Astrocyte of the spinal cord (primary cell): ENCODE measurements around the gene GPR141.

Experiments
- DNase-seq: peaks from one replicate; pipeline ENCODE4 v3.0.0; 2011; ENCODE audit warnings: low read depth, low spot score
- H3K4me3 ChIP-seq: 2 replicates; pipeline ENCODE4 v1.5.1; 2011; ENCODE audit warnings: low read depth, mild to moderate bottlenecking, low read length, moderate library complexity
- CTCF ChIP-seq: IDR thresholded peaks from 2 replicates; pipeline ENCODE4 v1.5.1; 2012; ENCODE audit warnings: low read depth, mild to moderate bottlenecking, low read length, inconsistent platforms
- in situ Hi-C: cut with HindIII; loops from 2 replicates; pipeline ENCODE4 v1.10.0; 2017; ENCODE audit warnings: low sequenced_read_pairs

The GPR141 gene

DNA sequence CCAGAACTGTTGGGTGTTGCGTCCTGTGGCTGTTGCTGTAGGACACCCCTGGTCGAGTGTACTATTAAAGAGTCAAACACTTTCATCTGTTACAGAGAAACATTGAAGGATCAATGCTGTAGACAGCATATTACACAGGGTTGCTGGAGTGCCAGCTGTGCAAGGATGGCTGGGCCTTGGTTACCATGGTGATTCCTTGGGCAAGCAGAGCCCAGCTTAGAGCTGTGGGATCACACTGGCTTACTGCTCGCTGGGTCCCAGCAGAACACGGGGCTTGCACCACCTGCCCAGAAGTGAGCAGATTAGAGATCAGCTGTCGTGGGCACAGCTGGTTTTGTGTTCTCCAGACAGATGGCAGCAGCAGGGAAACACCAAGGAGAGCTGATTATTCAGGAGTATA lies 76.0 kb downstream of the GPR141 start:
- in situ Hi-C loops = no loop called here
- TF ChIP-seq CTCF = no peak
- DNase-seq = no peak
- no peak overlapping the region for H3K4me3 ChIP-seq

DNA sequence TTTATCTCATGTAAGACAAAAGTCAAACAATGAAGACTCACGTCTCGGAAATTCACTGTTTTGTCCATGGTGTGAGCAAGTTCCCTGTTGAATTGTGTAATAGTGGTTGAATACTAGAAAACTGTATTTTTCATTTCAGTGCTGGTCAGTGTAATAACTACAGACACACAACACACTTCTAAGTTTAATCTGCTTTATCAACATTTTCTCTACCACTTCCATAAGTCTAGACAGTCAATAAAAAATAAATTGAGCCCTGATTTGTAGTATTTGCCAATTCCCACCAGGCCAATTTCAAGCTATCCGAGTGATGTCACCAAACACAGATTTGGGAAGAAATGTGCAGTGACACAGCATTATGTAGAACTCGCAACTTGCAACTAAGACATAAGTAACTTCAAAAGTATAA lies 81.9 kb downstream of the GPR141 start:
- no peak for TF ChIP-seq CTCF
- in situ Hi-C loops = no loop called here
- no peak overlapping the region for H3K4me3 ChIP-seq
- no peak for DNase-seq

DNA sequence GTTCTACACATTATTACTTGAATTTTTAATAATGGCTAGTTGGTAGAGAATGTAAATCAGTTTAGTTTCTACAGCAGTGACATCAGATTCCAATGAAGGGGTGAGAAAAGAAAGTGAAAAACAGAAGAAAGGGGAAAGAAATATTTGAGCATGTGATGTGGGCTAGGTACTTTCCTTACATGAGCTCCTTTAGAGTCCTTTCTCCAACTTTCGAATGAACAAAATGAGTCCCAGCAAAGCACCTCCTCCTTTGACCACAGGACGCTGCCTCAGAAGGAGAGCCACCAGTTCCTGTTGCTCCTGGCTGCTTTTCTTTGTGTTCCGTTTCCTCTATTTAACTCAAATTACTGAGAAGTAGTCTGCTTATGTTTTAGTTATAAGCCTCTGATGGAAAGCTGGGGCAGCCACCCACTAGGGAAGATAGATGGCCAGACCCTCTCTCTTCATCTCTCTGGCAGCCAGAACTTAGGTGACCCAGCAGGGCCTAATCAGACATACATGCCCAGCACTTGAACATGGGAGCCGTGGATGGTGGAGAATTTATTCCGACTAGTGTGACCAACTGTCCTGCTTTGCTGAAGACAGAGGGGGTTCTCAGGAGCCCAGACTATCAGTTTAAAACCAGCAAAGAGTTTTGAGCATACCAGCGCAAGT lies 82.4 kb downstream of the GPR141 start:
- no peak for TF ChIP-seq CTCF
- H3K4me3 ChIP-seq = no peak overlapping the region
- no peak for DNase-seq
- in situ Hi-C loops = no loop called here

GRCh38 chr7:37768611-37769010 lies 85.0 kb downstream of the GPR141 start:
- H3K4me3 ChIP-seq = no peak overlapping the region
- DNase-seq = no peak
- TF ChIP-seq CTCF = no peak
- in situ Hi-C loops = no loop called here

DNA sequence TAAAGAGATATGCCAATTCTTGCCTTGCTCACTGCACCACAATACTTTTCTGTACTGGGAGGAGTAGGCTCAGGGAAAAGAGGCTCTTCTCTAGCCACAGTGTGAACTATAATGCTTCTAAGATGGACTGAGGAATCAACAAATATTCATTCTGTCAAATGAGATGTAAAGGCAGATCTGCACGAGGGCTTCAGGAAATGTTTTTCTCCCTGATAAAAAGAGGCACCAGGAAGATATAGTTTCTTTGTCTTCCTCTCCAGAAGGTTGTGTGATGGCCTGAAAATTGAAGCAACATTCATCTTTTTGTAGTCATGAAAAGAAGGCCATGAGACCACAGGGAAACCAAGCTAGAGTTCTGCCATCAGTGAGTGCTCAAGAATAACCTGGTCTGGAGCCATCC lies 85.7 kb downstream of the GPR141 start:
- TF ChIP-seq CTCF = no peak
- no peak overlapping the region for H3K4me3 ChIP-seq
- no peak for DNase-seq
- in situ Hi-C loops = no loop called here

DNA sequence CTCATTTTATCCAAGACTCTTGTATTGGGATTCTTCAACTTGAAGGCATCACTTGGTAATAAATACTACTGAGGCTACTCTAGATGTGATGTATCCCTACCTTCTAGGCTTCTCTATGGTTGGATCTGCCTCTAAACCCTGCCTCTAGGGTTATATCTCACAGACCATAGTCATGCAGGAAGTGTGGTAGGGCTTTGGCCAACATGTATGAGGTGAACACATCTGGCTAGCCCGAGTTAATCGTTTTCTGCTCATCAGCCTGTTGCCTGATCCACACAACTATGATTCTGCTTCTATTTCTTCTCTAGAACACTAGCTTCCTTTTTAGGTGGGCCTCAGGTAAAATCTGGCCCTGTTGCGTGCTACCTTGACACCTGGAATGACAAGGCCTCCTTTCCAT lies 86.2 kb downstream of the GPR141 start:
- DNase-seq = no peak
- in situ Hi-C loops = no loop called here
- H3K4me3 ChIP-seq = no peak overlapping the region
- TF ChIP-seq CTCF = no peak

GRCh38 chr7:37770838-37771237 lies 87.3 kb downstream of the GPR141 start:
- no peak for DNase-seq
- in situ Hi-C loops = no loop called here
- TF ChIP-seq CTCF = no peak
- H3K4me3 ChIP-seq = no peak overlapping the region
